Pulmonary artery endothelial cell (primary cell): ENCODE results near the gene WDR87. TPM values are rescaled to one million over a fixed set of nuclear protein-coding genes. Genes with fewer than 3 reads are reported as not detected.
"Not testable (repeated sequence)": the region's sequence is repeated elsewhere in the genome, so short reads cannot be mapped to it uniquely, and the experiment has no call there.

ENCODE experiments used
- DNase-seq: peaks from one replicate; pipeline ENCODE4 v3.0.0-alpha.2; 2011; ENCODE audit warnings: low read depth, low spot score
- total RNA-seq: library from RNA; depleted of rRNA; stranded (reverse); fragments of >200 nt; gene quantifications from 2 replicates; pipeline ENCODE4 v1.2.3, GENCODE V29; 2014

The WDR87 gene
- total RNA-seq, 1 donor from 2014 or later, result not detected

DNA sequence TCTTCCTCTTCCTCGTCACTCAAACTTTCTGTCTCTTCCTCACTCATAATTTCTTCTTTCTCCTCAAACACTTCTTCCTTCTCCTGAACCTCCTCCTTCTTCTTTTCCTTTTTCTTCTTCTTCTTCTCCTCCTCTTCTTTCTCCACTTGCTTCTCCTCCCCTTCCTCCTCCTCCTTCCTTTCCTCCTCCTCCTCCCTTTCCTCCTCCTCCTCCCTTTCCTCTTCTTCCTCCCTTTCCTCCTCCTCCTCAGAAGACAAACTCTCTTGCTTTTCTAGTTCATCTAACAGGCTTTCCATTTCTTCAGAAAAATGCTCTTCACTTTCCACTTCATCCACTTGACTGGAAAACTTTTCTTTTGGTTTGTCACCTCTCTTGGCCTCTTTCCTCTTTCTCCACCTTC is 19.8 kb downstream of the WDR87 start:
- DNase-seq, result no peak

GRCh38 chr19:37885392-37885791 is 21.0 kb downstream of the WDR87 start:
- DNase-seq, result no peak

DNA sequence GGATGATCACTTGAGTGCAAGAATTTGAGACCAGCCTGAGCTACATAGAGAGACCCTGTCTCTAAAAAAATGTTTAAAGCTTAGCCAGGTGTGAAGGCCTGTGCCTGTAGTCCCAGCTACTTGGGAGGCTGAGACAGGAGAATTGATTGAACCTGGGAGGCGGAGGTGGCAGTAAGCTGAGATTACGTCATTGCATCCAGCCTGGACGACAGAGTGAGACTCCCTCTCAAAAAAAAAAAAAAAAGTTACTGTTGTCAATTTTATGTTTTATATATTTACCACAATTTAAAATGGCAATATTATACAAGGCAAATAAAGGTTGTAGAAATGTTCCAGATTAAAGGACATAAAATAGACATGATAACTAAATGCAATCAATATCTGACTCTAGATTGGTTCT is 29.2 kb downstream of the WDR87 start:
- no peak for DNase-seq

- no peak for DNase-seq
Observed at GRCh38 chr19:37876032-37876431, 30.4 kb downstream of the WDR87 start.

GRCh38 chr19:37874784-37875183 is 31.6 kb downstream of the WDR87 start:
- no peak for DNase-seq

DNA sequence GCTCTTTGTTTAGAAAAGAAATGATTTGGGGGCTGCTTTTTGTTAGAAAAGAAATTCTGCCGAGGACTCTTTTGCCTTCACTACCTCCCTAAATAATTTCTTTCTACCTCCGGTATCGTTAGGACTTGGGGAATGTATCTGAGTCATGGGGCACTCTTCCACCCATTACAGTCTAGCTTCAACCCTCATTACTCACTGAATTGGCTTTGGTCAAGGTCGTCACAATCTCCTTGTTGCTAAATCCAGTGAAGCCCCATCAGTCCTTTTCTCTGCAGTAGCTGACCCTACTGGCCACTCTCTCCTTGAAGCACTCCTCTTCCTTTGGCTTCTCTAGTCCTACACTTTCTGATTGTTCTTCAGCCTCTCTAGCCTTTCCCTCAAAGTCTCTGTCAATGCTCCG is 34.0 kb downstream of the WDR87 start:
- no peak for DNase-seq

DNA sequence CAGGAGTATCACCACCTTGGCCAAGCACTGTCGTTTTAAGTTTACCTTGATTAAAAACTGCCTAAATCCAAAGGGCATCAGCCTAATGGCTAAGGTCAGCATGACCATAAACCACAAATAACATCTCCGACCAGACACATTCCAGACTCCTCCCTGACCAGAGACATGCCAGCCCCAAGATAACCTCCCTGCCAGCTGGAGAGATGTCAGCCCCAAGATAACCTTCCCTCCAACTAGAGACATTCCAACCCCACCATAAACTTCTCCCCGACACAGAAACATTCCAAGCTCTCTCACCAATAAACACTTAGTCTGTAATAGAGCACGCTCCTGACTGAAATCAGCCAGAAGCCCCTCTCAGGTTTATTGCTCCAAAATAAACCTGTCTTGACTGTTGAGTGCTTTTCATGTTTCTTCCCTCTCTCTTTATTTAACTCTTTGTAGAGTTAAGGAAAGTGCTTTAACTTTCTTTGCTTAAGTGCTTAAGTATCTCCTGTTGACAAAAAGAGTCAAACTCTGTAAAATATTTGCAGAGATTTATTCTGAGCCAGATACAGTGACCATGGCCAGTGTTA is 36.5 kb downstream of the WDR87 start:
- no peak for DNase-seq

DNA sequence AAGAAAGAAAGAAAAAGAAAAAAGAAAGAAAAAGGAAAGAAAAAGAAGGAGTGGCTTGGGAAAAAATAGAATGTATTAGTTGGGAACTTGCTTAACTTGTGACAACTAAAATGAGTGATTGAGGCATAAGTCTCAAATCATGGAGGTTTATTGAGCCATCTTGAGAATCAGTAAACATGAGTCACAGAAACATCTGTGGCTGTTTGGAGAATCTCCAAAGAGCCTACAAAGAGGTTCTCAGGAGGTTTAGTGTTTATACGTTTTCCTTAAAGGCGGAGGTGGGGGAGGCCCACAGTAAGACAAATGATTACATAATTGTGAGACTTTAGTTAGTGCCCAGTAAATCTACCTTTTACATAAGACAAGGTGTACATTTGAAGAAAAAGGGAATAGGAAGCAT is 38.6 kb downstream of the WDR87 start:
- DNase-seq, result no peak

- not testable (repeated sequence) for DNase-seq
Observed at GRCh38 chr19:37865930-37866329, 40.5 kb downstream of the WDR87 start.

- DNase-seq, result no peak
Observed at GRCh38 chr19:37864501-37864900, 41.9 kb downstream of the WDR87 start.

DNA sequence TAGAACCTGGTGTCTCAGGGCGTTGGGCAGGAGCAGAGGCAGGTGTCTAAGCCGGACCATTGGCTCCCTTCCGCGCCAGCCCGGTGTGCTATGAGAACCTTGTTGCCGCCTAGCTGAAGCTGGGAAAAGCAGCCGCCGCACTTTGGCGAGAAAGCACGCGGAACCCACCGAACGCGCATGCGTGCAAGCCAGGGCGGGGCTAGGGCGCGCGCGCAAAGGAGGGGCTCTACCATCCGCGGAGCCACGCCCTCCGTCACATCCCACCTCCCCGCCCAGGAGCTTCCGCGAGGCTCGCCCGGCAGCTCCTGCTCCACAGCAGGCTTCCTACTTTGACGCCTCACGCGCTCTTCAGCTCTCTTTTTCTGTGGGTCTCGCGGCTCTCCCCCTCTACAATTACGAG is 51.3 kb downstream of the WDR87 start:
- DNase-seq, result no peak

DNA sequence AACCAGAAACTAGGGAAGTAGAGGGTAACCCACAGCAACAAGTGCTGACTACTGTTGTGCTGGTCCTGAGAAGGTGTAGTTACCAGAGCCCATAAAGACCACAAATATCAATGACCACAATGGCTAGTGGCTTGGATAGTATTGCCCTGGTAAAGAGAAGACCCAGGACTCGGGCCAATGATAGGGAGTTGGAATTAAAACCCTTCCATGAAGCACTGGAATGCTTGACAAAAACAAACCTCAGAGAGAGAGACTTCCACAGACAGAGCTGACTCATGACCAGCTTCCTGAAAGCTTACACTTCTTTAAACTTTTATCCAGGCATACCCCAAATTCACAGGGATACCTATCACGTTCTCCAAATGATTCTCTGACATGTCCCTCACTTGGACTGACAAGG is 60.5 kb downstream of the WDR87 start:
- DNase-seq, result no peak

Other genes with a start within 250 kb of the WDR87 start
- 2.9 and 5.2 TPM in 2 replicates for gene ZNF607, start 186.8 kb downstream of the WDR87 start, total RNA-seq
- 3.8 and 4.5 TPM in 2 replicates for gene ZNF573, start 127.0 kb downstream of the WDR87 start, total RNA-seq
- 9.7 and 15.3 TPM in 2 replicates for gene SIPA1L3, start 614 bp upstream of the WDR87 start, total RNA-seq